ENCODE results near the gene MORN1. TPM values are rescaled to one million over a fixed set of nuclear protein-coding genes. Genes with fewer than 3 reads are reported as not detected.

MORN1 gene
- total RNA-seq, 4 donors from 2014 or later = 5.7 to 13.4 (median 8.5) TPM

DNA sequence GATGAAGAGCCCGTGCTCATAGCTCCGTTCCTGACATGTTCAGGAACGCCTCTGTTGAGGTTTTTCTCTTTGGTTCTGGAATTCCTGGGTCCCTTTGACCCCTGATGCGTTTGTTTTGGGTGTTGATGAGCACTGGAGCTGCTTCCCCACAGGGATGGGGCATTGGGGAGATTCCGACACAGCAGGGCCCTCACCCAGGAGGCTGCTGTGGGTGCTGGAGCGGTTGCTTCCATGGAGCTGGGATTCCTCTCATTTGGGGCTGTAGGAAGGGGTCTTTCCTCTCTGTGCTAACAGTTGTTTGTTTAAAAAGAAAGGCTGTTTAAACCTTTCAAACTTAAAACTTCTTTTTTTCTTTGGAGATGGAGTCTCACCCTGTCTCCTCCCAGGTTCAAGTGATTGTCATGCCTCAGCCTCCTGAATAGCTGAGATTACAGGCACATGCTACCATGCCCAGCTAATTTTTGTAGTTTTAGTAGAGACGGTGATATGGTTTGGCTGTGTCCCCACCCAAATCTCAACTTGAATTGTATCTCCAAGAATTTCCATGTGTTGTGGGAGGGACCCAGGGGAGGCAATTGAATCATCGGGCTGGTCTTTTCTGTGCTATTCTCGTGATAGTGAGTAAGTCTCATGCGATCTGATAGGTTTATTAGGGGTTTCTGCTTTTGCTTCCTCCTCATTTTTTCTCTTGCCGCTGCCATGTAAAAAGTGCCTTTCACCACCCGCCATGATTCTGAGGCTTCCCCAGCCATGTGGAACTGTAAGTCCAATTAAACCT is 114.4 kb downstream of the MORN1 start:
- Histone ChIP-seq H3K9me3 (no peaks in the 10 kb centered on the region), H3K36me3 (no peaks in the 10 kb centered on the region), H3K4me3 (no peak overlapping the region), H3K4me1 (peaks cover 82% of the 10 kb centered on the region), H3K27ac (no peak overlapping the region), H3K27me3 (no peaks in the 10 kb centered on the region)
- 69% methylated on average over 12 of the region's 12 CpGs for WGBS
- no peak for DNase-seq (ENCODE audit: low spot score in 2 of 2)
- TF ChIP-seq POLR2A (IDR thresholded peaks at IDR 0.05) = no peak
- TF ChIP-seq POLR2AphosphoS5 (IDR thresholded peaks at IDR 0.05) = no peak
- no peak for TF ChIP-seq EP300 (IDR thresholded peaks at IDR 0.05)
- TF ChIP-seq, protein P1, sequence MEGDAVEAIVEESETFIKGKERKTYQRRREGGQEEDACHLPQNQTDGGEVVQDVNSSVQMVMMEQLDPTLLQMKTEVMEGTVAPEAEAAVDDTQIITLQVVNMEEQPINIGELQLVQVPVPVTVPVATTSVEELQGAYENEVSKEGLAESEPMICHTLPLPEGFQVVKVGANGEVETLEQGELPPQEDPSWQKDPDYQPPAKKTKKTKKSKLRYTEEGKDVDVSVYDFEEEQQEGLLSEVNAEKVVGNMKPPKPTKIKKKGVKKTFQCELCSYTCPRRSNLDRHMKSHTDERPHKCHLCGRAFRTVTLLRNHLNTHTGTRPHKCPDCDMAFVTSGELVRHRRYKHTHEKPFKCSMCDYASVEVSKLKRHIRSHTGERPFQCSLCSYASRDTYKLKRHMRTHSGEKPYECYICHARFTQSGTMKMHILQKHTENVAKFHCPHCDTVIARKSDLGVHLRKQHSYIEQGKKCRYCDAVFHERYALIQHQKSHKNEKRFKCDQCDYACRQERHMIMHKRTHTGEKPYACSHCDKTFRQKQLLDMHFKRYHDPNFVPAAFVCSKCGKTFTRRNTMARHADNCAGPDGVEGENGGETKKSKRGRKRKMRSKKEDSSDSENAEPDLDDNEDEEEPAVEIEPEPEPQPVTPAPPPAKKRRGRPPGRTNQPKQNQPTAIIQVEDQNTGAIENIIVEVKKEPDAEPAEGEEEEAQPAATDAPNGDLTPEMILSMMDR (IDR thresholded peaks at IDR 0.05) = no peak

DNA sequence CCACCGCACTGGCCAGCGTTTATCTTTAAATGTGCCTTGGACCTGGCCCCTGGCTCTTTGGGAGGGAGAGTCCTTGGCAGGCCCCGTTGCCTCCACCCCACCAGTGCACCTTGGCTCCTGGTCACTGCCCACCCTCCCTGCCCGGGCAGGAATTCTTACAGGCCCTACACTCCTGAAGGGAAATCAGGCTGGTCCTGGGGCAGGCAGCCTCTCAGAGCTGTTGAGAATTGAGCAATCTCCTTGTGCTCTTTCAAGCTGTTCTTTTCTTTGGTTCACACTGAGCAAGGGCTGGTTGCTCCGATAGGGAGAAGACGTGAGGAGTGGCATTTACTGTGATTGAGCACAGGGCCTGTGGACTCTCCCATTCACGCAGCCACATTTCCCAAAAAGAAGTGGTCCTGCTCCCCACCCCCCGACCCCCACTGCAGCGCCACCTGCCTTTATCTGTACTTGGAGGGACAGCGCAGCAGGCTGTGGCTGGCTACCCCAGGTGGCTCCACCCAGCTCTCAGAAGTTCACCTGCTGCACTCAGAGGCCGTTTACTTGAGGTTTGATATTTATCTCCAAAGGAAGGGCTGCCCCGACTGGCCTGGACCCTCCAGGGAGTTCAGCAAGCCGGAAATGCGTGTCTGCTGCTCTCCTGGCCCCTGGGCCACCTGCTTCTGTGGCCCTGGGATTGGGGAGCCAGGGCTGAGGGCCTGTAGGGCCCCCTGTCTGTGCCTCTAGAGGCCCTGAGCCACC is 115.4 kb downstream of the MORN1 start:
- Histone ChIP-seq H3K27ac (peak overlapping the region; percentile 62), H3K4me1 (peaks cover 92% of the 10 kb centered on the region), H3K36me3 (no peaks in the 10 kb centered on the region), H3K4me3 (no peak overlapping the region), H3K9me3 (no peaks in the 10 kb centered on the region), H3K27me3 (no peaks in the 10 kb centered on the region)
- DNase-seq (ENCODE audit: low spot score in 2 of 2) = no peak
- TF ChIP-seq POLR2AphosphoS5 (IDR thresholded peaks at IDR 0.05) (no peak), POLR2A (IDR thresholded peaks at IDR 0.05) (no peak), EP300 (IDR thresholded peaks at IDR 0.05) (no peak)
- TF ChIP-seq, protein P1 (IDR thresholded peaks at IDR 0.05) = no peak
- WGBS = 38% methylated on average over 12 of the region's 14 CpGs

DNA sequence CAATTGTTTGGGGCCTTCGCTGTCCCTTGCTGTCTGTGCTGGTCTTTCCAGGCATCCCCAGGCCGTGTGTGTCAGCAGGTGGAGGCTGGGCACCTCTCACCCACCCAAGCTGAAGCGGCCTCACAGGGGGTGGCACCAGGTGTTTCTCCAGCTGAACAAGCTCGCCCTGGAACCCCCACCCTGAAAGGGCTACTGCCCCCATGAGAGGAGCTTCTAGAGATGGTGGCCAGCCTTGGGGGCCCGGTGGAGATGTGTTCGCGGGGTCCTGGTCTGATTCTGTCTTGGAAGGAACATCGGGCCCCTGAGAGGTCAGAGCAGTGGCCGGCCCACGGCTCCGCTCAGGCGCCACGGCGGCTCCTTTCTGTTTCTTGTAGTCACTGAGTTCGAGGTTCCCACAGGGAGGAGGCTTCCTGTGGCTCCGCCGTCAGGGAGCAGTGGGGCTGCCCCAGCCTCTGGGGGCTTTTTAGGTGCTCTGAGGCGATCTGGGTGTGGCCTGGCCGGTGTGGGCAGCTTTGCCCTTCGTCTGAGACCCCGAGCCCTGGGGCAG is 116.4 kb downstream of the MORN1 start:
- no peak overlapping the region for H3K4me3 ChIP-seq
- no peaks in the 10 kb centered on the region for H3K27me3 ChIP-seq
- peak overlapping the region; percentile 62 for H3K27ac ChIP-seq
- peaks cover 100% of the 10 kb centered on the region for H3K4me1 ChIP-seq
- WGBS = 70% methylated on average over 5 of the region's 21 CpGs
- no peaks in the 10 kb centered on the region for H3K36me3 ChIP-seq
- no peak for DNase-seq (ENCODE audit: low spot score in 2 of 2)
- H3K9me3 ChIP-seq = no peaks in the 10 kb centered on the region
- TF ChIP-seq POLR2AphosphoS5 (IDR thresholded peaks at IDR 0.05) (no peak), EP300 (IDR thresholded peaks at IDR 0.05) (no peak), POLR2A (IDR thresholded peaks at IDR 0.05) (no peak)
- TF ChIP-seq, protein P1 (IDR thresholded peaks at IDR 0.05) = no peak

DNA sequence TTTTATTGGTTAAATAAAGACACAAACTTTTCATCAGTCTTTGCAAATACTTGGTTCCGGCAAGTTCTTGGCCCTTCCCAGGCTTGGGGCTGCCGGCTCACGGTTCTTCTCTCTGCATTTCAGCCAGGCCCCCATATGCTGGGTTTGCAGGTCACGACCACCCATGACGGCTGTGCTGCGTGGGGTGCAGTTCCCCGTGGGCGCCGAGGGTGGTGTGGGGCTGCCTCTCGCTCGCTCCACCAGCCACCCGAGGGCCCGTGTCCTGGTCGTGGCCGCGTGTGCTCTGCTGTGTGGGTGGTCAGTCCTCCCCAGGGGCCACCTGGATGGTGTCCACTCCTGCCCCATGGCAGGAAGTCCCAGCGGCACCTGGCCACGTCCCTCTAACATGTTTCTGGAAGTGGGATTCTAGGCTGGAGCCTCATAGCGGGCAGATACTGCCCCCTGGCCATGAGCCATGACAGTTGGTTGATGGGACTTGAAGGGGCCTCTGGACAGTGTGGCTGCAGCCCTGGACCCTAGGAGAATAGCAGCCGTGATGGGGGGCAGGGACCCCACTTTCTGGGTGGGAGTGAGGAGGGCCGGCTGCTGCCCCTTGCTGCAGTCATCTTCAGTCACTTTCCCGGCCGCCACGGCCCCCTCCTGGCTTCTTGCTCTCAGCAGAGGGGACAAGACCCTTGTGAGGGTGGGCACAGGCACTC is 117.0 kb downstream of the MORN1 start:
- no peaks in the 10 kb centered on the region for H3K27me3 ChIP-seq
- no peak for DNase-seq (ENCODE audit: low spot score in 2 of 2)
- TF ChIP-seq POLR2A (IDR thresholded peaks at IDR 0.05) (no peak), EP300 (IDR thresholded peaks at IDR 0.05) (no peak), POLR2AphosphoS5 (IDR thresholded peaks at IDR 0.05) (no peak)
- TF ChIP-seq, protein P1 (IDR thresholded peaks at IDR 0.05) = no peak
- peak overlapping the region; percentile 62 for H3K27ac ChIP-seq
- H3K9me3 ChIP-seq = no peaks in the 10 kb centered on the region
- H3K4me3 ChIP-seq = no peak overlapping the region
- no peaks in the 10 kb centered on the region for H3K36me3 ChIP-seq
- H3K4me1 ChIP-seq = peaks cover 98% of the 10 kb centered on the region
- WGBS = 70% methylated on average over 8 of the region's 24 CpGs
